ENCODE data around the gene DDX11.
"Not testable (repeated sequence)": the region's sequence is repeated elsewhere in the genome, so short reads cannot be mapped to it uniquely, and the experiment has no call there.

The DDX11 gene

GRCh38 chr12:31070971-31071740, 2.5 kb upstream of the DDX11 start:
- DNase-seq: not testable (repeated sequence)

- not testable (repeated sequence) for DNase-seq
These were observed 698 bp upstream of the DDX11 start for GRCh38 chr12:31072962-31073361.

GRCh38 chr12:31074333-31074874, 744 bp downstream of the DDX11 start:
- DNase-seq: not testable (repeated sequence)

GRCh38 chr12:31076150-31076549, 2.5 kb downstream of the DDX11 start:
- not testable (repeated sequence) for DNase-seq

GRCh38 chr12:31077095-31077494, 3.4 kb downstream of the DDX11 start:
- not testable (repeated sequence) for DNase-seq

- not testable (repeated sequence) for DNase-seq
These were observed 4.3 kb downstream of the DDX11 start for GRCh38 chr12:31077998-31078397.

GRCh38 chr12:31079421-31079820, 5.8 kb downstream of the DDX11 start:
- DNase-seq: not testable (repeated sequence)

GRCh38 chr12:31080221-31080620, 6.6 kb downstream of the DDX11 start:
- DNase-seq: not testable (repeated sequence)

- not testable (repeated sequence) for DNase-seq
These were observed 7.6 kb downstream of the DDX11 start for GRCh38 chr12:31081274-31081673.

GRCh38 chr12:31084241-31084640, 10.6 kb downstream of the DDX11 start:
- DNase-seq: not testable (repeated sequence)

- not testable (repeated sequence) for DNase-seq
These were observed 12.4 kb downstream of the DDX11 start for GRCh38 chr12:31086032-31086431.

GRCh38 chr12:31087486-31087885, 13.8 kb downstream of the DDX11 start:
- not testable (repeated sequence) for DNase-seq

GRCh38 chr12:31087956-31088355, 14.3 kb downstream of the DDX11 start:
- DNase-seq: not testable (repeated sequence)

- no peak for DNase-seq
These were observed 15.4 kb downstream of the DDX11 start for GRCh38 chr12:31089072-31089471.

- not testable (repeated sequence) for DNase-seq
These were observed 18.0 kb downstream of the DDX11 start for GRCh38 chr12:31091629-31092028.

GRCh38 chr12:31092718-31093117, 19.1 kb downstream of the DDX11 start:
- not testable (repeated sequence) for DNase-seq

GRCh38 chr12:31095080-31095860, 21.6 kb downstream of the DDX11 start:
- not testable (repeated sequence) for DNase-seq

GRCh38 chr12:31096251-31097065, 22.8 kb downstream of the DDX11 start:
- not testable (repeated sequence) for DNase-seq

GRCh38 chr12:31097819-31098218, 24.2 kb downstream of the DDX11 start:
- DNase-seq: not testable (repeated sequence)

GRCh38 chr12:31098363-31098762, 24.7 kb downstream of the DDX11 start:
- not testable (repeated sequence) for DNase-seq

GRCh38 chr12:31098771-31099170, 25.1 kb downstream of the DDX11 start:
- DNase-seq: not testable (repeated sequence)

GRCh38 chr12:31099434-31099833, 25.8 kb downstream of the DDX11 start:
- DNase-seq: not testable (repeated sequence)
